A549 (cell line): ENCODE data around the gene ERFE.

Experiments
- EP300 ChIP-seq, 2 experiments: fragments of >200 bp; sonication (Bioruptor Twin); formaldehyde crosslinking; IDR thresholded peaks; 2 replicates in 1 of 2; 3 replicates in 1 of 2; pipeline ENCODE4 v1.6.1; 2016 to 2017
- HOXA7 ChIP-seq: fragments of 250-450 bp; sonication (Bioruptor Pico); IDR thresholded peaks from 2 replicates; pipeline ENCODE4 v1.5.0; 2020; ENCODE audit warnings: mild to moderate bottlenecking, moderate library complexity
- HOXB13 ChIP-seq: fragments of 250-450 bp; sonication (Bioruptor Pico); IDR thresholded peaks from 2 replicates; pipeline ENCODE4 v1.5.0; 2020; ENCODE audit warnings: low read depth, mild to moderate bottlenecking, moderate library complexity
- JUN ChIP-seq, 2 experiments: fragments of >200 bp; sonication (Bioruptor Twin); formaldehyde crosslinking; IDR thresholded peaks; 2 replicates in 1 of 2; 3 replicates in 1 of 2; pipeline ENCODE4 v1.6.1; 2016 to 2017
- MAFK ChIP-seq: fragments of 450-650 bp; IDR thresholded peaks from 2 replicates; pipeline ENCODE4 v1.6.1; 2014; ENCODE audit not compliant: partially characterized antibody
- TF ChIP-seq, protein P1 (sequence below): fragments of >200 bp; sonication (Bioruptor Twin); formaldehyde crosslinking; IDR thresholded peaks from 3 replicates; pipeline ENCODE4 v1.5.1; 2016

DNA sequence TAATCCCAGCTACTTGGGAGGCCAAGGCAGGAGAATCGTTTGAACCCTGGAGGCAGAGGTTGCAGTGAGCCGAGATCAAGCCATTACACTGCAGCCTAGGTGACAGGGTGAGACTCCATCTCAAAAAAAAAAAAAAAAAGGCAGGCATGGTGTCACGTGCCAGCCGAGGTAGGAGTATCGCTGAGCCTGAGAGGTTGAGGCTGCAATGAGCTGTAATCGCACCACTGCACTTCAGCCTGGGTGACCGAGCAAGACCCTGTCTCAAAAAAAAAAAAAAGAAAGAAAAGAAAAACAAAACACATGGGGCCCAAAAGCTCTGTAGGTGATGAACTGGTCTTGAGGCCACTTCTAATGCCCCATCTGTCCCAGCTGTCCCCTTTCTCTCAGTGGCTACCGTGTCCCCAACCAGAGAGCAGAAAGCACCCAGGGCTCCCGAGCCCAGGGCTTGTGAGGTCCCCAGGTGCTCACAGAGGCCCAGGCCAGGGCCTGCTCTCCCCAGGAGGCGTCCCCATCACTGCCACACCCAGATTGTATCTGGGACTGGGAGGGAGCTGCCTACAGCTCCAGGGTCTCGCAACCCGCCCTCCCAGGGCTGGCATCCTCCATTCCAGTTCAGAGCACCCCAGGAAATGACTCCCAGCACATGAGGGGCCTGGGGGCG, 11.8 kb upstream of the ERFE start:
- TF ChIP-seq, protein P1, sequence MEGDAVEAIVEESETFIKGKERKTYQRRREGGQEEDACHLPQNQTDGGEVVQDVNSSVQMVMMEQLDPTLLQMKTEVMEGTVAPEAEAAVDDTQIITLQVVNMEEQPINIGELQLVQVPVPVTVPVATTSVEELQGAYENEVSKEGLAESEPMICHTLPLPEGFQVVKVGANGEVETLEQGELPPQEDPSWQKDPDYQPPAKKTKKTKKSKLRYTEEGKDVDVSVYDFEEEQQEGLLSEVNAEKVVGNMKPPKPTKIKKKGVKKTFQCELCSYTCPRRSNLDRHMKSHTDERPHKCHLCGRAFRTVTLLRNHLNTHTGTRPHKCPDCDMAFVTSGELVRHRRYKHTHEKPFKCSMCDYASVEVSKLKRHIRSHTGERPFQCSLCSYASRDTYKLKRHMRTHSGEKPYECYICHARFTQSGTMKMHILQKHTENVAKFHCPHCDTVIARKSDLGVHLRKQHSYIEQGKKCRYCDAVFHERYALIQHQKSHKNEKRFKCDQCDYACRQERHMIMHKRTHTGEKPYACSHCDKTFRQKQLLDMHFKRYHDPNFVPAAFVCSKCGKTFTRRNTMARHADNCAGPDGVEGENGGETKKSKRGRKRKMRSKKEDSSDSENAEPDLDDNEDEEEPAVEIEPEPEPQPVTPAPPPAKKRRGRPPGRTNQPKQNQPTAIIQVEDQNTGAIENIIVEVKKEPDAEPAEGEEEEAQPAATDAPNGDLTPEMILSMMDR = no peak
- TF ChIP-seq HOXB13 (CRISPR knock-in tag) = no peak
- TF ChIP-seq JUN (IDR thresholded peaks at IDR 0.05) = no peak
- TF ChIP-seq MAFK = no peak
- TF ChIP-seq HOXA7 = no peak
- TF ChIP-seq EP300 (IDR thresholded peaks at IDR 0.05) = no peak
